Peyer's patch (tissue), 4 donors: Measurements from ENCODE around the gene ZNF598. TPM values are rescaled to one million over a fixed set of nuclear protein-coding genes. Genes with fewer than 3 reads are reported as not detected.

Experiments
- DNase-seq, 3 donors: peaks; one replicate each; pipeline ENCODE4 v3.0.0-alpha.2; 2017 to 2019
- H3K27ac ChIP-seq, 4 donors: fragments of 200-600 bp; sonication (generic); one replicate each; pipeline ENCODE4 v1.5.1; 2016 to 2019
- H3K27me3 ChIP-seq, 2 donors: fragments of 200-600 bp; sonication (generic); one replicate each; pipeline ENCODE4 v1.5.1; 2019
- H3K36me3 ChIP-seq, 3 donors: fragments of 200-600 bp; sonication (generic); one replicate each; pipeline ENCODE4 v1.5.1; 2016 to 2019
- H3K4me1 ChIP-seq, 4 donors: fragments of 200-600 bp; sonication (generic); one replicate each; pipeline ENCODE4 v1.5.1; 2016 to 2019
- H3K4me3 ChIP-seq, 4 donors: fragments of 200-600 bp; sonication (generic); 1 replicate in 3 of 4; 2 replicates in 1 of 4; pipeline ENCODE4 v1.5.1; 2016 to 2019; ENCODE audit warnings: mild to moderate bottlenecking in 1 of 4
- H3K9me3 ChIP-seq, 4 donors: fragments of 200-600 bp; sonication (generic); one replicate each; pipeline ENCODE4 v1.5.1; 2016 to 2019; ENCODE audit warnings: mild to moderate bottlenecking in 1 of 4
- CTCF ChIP-seq, 6 experiments: fragments of 450-650 bp in 4 of 6; fragments of 200-600 bp in 2 of 6; sonication (generic) in 1 of 6; IDR thresholded peaks; one replicate each; pipeline ENCODE4 v1.5.1; 2017 to 2019; ENCODE audit warnings: antibody characterized with exemption in 6 of 6, mild to moderate bottlenecking in 3 of 6, moderate library complexity in 1 of 6
- POLR2A ChIP-seq, 2 donors: fragments of 450-650 bp; IDR thresholded peaks; one replicate each; pipeline ENCODE4 v1.5.1; 2017; ENCODE audit warnings: antibody characterized with exemption in 2 of 2, mild to moderate bottlenecking in 2 of 2, moderate library complexity in 2 of 2
- total RNA-seq, 4 donors: library from RNA; depleted of rRNA; stranded (reverse); fragments of >200 nt; gene quantifications; one replicate each; pipeline ENCODE4 v1.1.0, GENCODE V29; 2016

Gene ZNF598
- total RNA-seq, 4 donors from 2014 or later: 48.5 to 84.0 (median 51.4) TPM

GRCh38 chr16:2008631-2009163 lies 924 bp downstream of the ZNF598 start:
- peak overlapping the region; percentile 64 to 99 (median 94) for H3K4me3 ChIP-seq
- no peak for DNase-seq
- H3K4me1 ChIP-seq: peaks cover 16 to 56% (median 23%) of the 10 kb centered on the region in 4 donors
- TF ChIP-seq POLR2A (IDR thresholded peaks at IDR 0.05) (no peak), CTCF (IDR thresholded peaks at IDR 0.05) (no peak)
- H3K27ac ChIP-seq: peak overlapping the region; percentile 90 to 97 (median 96)
- no peaks in the 10 kb centered on the region for H3K9me3 ChIP-seq
- no peaks in the 10 kb centered on the region for H3K36me3 ChIP-seq
- no peaks in the 10 kb centered on the region for H3K27me3 ChIP-seq

DNA sequence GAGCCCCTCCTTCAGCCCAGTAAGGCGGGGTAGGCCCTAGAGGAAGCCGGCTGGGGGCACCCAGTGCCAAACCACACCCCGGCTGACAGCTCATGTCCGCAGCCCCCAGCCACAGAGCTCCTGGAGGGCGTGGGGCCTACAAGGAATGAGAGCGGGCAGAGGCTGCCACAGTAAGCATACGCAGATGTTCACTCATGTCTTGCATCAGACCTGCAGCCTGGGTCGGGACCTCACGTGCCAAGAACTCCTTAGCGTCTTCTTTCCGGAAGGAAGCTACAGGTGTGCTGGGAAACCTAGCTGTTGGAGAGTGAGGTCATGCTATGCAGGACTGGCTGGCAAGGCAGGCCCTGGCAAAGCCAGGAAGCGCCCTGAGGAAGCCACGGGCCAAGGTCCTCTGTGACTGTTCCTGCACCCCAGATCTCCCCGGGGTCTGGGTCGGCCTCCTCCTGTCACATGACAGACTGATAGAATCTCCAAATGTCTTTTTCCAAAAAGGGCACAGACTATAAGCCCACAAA lies 1.6 kb downstream of the ZNF598 start:
- H3K27me3 ChIP-seq: no peaks in the 10 kb centered on the region
- peak in 2 of 3 donors; percentile 81 to 82 for DNase-seq
- H3K36me3 ChIP-seq: peaks cover 0 to 4% (median 0%) of the 10 kb centered on the region in 3 donors
- peak overlapping the region in 3 of 4 donors; percentile 95 to 97 (median 97) for H3K27ac ChIP-seq
- peak overlapping the region in 2 of 4 donors; percentile 64 to 99 for H3K4me3 ChIP-seq
- peaks cover 16 to 60% (median 24%) of the 10 kb centered on the region in 4 donors for H3K4me1 ChIP-seq
- TF ChIP-seq CTCF (IDR thresholded peaks at IDR 0.05): no peak
- peak; percentile 29 to 72 for TF ChIP-seq POLR2A (IDR thresholded peaks at IDR 0.05)
- no peaks in the 10 kb centered on the region for H3K9me3 ChIP-seq

- no peak for DNase-seq
- Histone ChIP-seq H3K27ac (peak overlapping the region in 3 of 4 donors; percentile 95 to 97 (median 97)), H3K4me1 (peaks cover 16 to 60% (median 24%) of the 10 kb centered on the region in 4 donors), H3K9me3 (no peaks in the 10 kb centered on the region), H3K27me3 (no peaks in the 10 kb centered on the region), H3K4me3 (peak overlapping the region in 2 of 4 donors; percentile 64 to 99), H3K36me3 (peaks cover 0 to 12% (median 0%) of the 10 kb centered on the region in 3 donors)
- TF ChIP-seq CTCF (IDR thresholded peaks at IDR 0.05) (no peak), POLR2A (IDR thresholded peaks at IDR 0.05) (no peak)
Measured at GRCh38 chr16:2007081-2007836, 2.4 kb downstream of the ZNF598 start.

DNA sequence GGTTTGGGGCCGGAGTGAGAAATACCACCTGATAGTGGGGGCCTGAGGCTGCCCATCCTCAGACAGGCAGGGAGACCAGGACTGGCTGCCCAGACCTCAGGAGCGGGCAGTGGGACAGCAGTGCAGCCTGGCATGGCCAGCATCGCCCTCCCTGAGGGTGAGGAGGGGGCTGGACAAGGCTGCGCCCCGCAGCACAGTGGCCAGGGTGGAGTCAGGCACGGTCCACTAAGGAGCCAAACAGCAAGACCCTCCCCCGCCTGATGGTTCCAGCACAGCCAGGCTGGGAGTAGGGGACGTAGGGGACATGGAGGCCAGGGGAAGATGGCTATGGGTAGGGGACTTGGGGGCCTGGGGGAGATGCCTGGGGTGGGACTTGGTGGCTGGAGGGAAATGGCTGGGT lies 3.3 kb downstream of the ZNF598 start:
- H3K9me3 ChIP-seq: no peaks in the 10 kb centered on the region
- TF ChIP-seq CTCF (IDR thresholded peaks at IDR 0.05): no peak
- no peak for TF ChIP-seq POLR2A (IDR thresholded peaks at IDR 0.05)
- DNase-seq: no peak
- no peak overlapping the region for H3K27ac ChIP-seq
- no peaks in the 10 kb centered on the region for H3K27me3 ChIP-seq
- H3K4me3 ChIP-seq: no peak overlapping the region
- H3K4me1 ChIP-seq: peaks cover 16 to 60% (median 24%) of the 10 kb centered on the region in 4 donors
- peaks cover 0 to 21% (median 3%) of the 10 kb centered on the region in 3 donors for H3K36me3 ChIP-seq

DNA sequence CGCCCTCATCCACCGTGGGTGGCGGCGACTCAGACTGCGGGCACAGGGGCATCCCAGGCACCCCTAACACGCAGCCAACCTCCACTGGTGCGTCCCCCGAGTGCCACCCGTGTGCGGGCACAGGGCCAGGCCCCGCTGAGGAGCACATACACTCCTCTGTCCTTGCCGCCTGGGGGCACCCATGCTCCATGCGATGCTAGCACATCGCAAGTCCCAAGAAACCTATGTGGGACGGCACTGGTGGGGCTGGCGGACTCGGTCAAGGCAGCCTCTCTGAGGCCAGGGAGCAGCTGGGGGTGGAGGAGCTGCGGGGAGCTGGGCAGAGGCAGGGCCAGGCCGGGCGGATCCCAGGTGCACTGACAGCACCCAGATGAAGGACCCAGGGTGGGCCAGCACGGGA lies 4.0 kb downstream of the ZNF598 start:
- Histone ChIP-seq H3K4me1 (peaks cover 16 to 58% (median 24%) of the 10 kb centered on the region in 4 donors), H3K27me3 (no peaks in the 10 kb centered on the region), H3K36me3 (peaks cover 0 to 28% (median 3%) of the 10 kb centered on the region in 3 donors), H3K27ac (no peak overlapping the region), H3K4me3 (no peak overlapping the region), H3K9me3 (no peaks in the 10 kb centered on the region)
- DNase-seq: no peak
- TF ChIP-seq CTCF (IDR thresholded peaks at IDR 0.05) (no peak), POLR2A (IDR thresholded peaks at IDR 0.05) (no peak)
